Endothelial cell of umbilical vein (primary cell): ENCODE data around the gene SEC11C. TPM values are rescaled to one million over a fixed set of nuclear protein-coding genes. Genes with fewer than 3 reads are reported as not detected.
"Not testable (repeated sequence)": the region's sequence is repeated elsewhere in the genome, so short reads cannot be mapped to it uniquely, and the experiment has no call there.

Experiments
- BruUV-seq: library from RNA; stranded (reverse); fragments of 400-500 nt; replicated peaks from 2 replicates; lab custom pipeline; 2021; lab: Mats Ljungman, UMichigan
- CTCF ChIA-PET: fragments of 300-600, 350-600 bp; sonication (Branson Sonifier 250); formaldehyde crosslinking; loops from one replicate; lab custom pipeline; 2021; ENCODE audit warnings: antibody characterized with exemption, inconsistent platforms; lab: Charles Lee
- POLR2A ChIA-PET: fragments of 300-600, 350-600 bp; sonication (Branson Sonifier 250); formaldehyde crosslinking; loops from one replicate; lab custom pipeline; 2021; ENCODE audit warnings: antibody characterized with exemption, inconsistent platforms; lab: Charles Lee
- DNase-seq: peaks from one replicate; pipeline ENCODE4 v3.0.0-alpha.2; 2011; ENCODE audit warnings: low read depth, low spot score
- FAIRE-seq: peaks from 2 replicates; lab custom pipeline; 2011; peaks lifted over from hg19 to GRCh38; lab: Jason Lieb, UNC
- H2AFZ ChIP-seq: 2 replicates; pipeline ENCODE4 v1.6.0; 2012; ENCODE audit warnings: low read depth, low read length, control low read depth, inconsistent platforms
- H3K27ac ChIP-seq: 2 replicates; pipeline ENCODE4 v1.5.1; 2011; ENCODE audit warnings: low read depth, mild to moderate bottlenecking, control low read depth, low read length, moderate library complexity; ENCODE audit not compliant: insufficient read depth
- H3K27me3 ChIP-seq, 2 experiments: 2 replicates each; pipeline versions ENCODE4 v1.6.0 to v1.6.1; 2011; ENCODE audit warnings: low read length in 2 of 2, mixed read lengths in 1 of 2; ENCODE audit not compliant: control insufficient read depth in 2 of 2, insufficient read depth in 2 of 2
- H3K36me3 ChIP-seq, 2 experiments: 2 replicates in 1 of 2; 3 replicates in 1 of 2; pipeline ENCODE4 v1.5.1; 2011; ENCODE audit warnings: low read length in 2 of 2, mild to moderate bottlenecking in 1 of 2, moderate library complexity in 1 of 2; ENCODE audit not compliant: control insufficient read depth in 2 of 2, insufficient read depth in 2 of 2; ENCODE audit errors: extremely low read depth in 1 of 2
- H3K4me1 ChIP-seq: 3 replicates; pipeline ENCODE4 v1.5.1; 2011; ENCODE audit warnings: mild to moderate bottlenecking, low read length; ENCODE audit not compliant: control insufficient read depth, insufficient read depth; ENCODE audit errors: extremely low read depth
- H3K4me2 ChIP-seq: 2 replicates; pipeline ENCODE4 v1.6.1; 2011; ENCODE audit warnings: low read length, control low read depth, mixed read lengths; ENCODE audit not compliant: insufficient read depth
- H3K4me3 ChIP-seq, 3 experiments: fragments of 200-600 bp in 1 of 3; sonication (generic), shearing (Covaris generic) in 1 of 3; replicated peaks in 1 of 3; 2 replicates each; pipeline ENCODE4 v1.5.1; 2011 to 2016; ENCODE audit warnings: control low read depth in 3 of 3, low read length in 3 of 3, mild to moderate bottlenecking in 2 of 3, inconsistent platforms in 1 of 3, low read depth in 1 of 3, moderate library complexity in 1 of 3; ENCODE audit not compliant: insufficient read depth in 1 of 3
- H3K79me2 ChIP-seq: 2 replicates; pipeline ENCODE4 v1.6.0; 2012; ENCODE audit warnings: low read length, inconsistent platforms; ENCODE audit not compliant: control insufficient read depth, insufficient read depth
- H3K9ac ChIP-seq: replicated peaks from 2 replicates; pipeline ENCODE3; 2011; ENCODE audit warnings: low read length, control low read depth; ENCODE audit not compliant: insufficient read depth; ENCODE audit errors: extremely low read depth
- H3K9me1 ChIP-seq: replicated peaks from 3 replicates; pipeline ENCODE4 v1.6.0; 2011; ENCODE audit warnings: mild to moderate bottlenecking, low read length; ENCODE audit not compliant: control insufficient read depth, insufficient read depth; ENCODE audit errors: extremely low read depth
- H3K9me3 ChIP-seq: replicated peaks from 2 replicates; pipeline ENCODE4 v1.5.1; 2012; ENCODE audit warnings: low read length, inconsistent platforms; ENCODE audit not compliant: control insufficient read depth, insufficient read depth
- H4K20me1 ChIP-seq: replicated peaks from 2 replicates; pipeline ENCODE3; 2011; ENCODE audit warnings: mild to moderate bottlenecking, low read length; ENCODE audit not compliant: control insufficient read depth, insufficient read depth; ENCODE audit errors: extremely low read depth
- FOS ChIP-seq: IDR thresholded peaks from 2 replicates; pipeline ENCODE4 v1.6.1; 2011; ENCODE audit warnings: mild to moderate bottlenecking, low read length, moderate library complexity, borderline replicate concordance; ENCODE audit not compliant: insufficient read depth
- GATA2 ChIP-seq: IDR thresholded peaks from 2 replicates; pipeline ENCODE4 v1.7.0; 2011; ENCODE audit warnings: low read depth, mild to moderate bottlenecking, moderate library complexity, mixed read lengths, low read length; ENCODE audit not compliant: insufficient read length, insufficient read depth
- JUN ChIP-seq: IDR thresholded peaks from 2 replicates; pipeline ENCODE4 v1.6.1; 2011; ENCODE audit warnings: borderline replicate concordance, low read depth; ENCODE audit not compliant: insufficient read length, insufficient read depth
- POLR2A ChIP-seq: IDR thresholded peaks from 2 replicates; pipeline ENCODE4 v1.6.1; 2012; ENCODE audit warnings: low read depth, mild to moderate bottlenecking, control low read depth, low read length
- POLR2AphosphoS5 ChIP-seq: IDR thresholded peaks from 2 replicates; pipeline ENCODE4 v1.6.1; 2012; ENCODE audit warnings: low read depth, mild to moderate bottlenecking, control low read depth, low read length, moderate library complexity; ENCODE audit not compliant: insufficient read depth
- dilution Hi-C: fragments of 300-500 bp; cut with MboI; formaldehyde crosslinking; loops from one replicate; pipeline ENCODE4 v1.15.0; 2019; ENCODE audit warnings: low sequenced_read_pairs; ENCODE audit not compliant: extremely low pct_ligation_motif_present
- intact Hi-C: fragments of 100-400 bp; cut with micrococcal nuclease; formaldehyde crosslinking; loops from one replicate; pipeline ENCODE4 v1.10.0; 2022
- polyA plus RNA-seq, 4 experiments: library from polyadenylated mRNA; depleted of rRNA in 3 of 4; stranded (reverse) in 3 of 4; unstranded in 1 of 4; fragments of >200 nt; gene quantifications; 2 replicates each; pipeline versions ENCODE4 v1.2.1 to v1.2.3, GENCODE V29; 2011 to 2012; ENCODE audit warnings: missing spikeins in 1 of 4
- total RNA-seq: library from RNA; stranded (reverse); gene quantifications from 2 replicates; pipeline ENCODE4 v1.2.3, GENCODE V29; 2021
- TF ChIP-seq, protein P1 (sequence below), 2 donors: IDR thresholded peaks; 1 replicate in 1 of 2; 2 replicates in 1 of 2; pipeline ENCODE4 v1.5.1; 2011; ENCODE audit warnings: low read length in 2 of 2, mild to moderate bottlenecking in 2 of 2, moderate library complexity in 2 of 2, control low read depth in 1 of 2, inconsistent platforms in 1 of 2, low read depth in 1 of 2; ENCODE audit not compliant: insufficient read depth in 1 of 2; ENCODE audit errors: extremely low read depth in 1 of 2

Gene SEC11C
- total and polyA plus RNA-seq, 2 donors (not counting 3 experiments of a cell fraction or from before 2014, with no cell fraction given), result 16.3 to 29.8 TPM

DNA sequence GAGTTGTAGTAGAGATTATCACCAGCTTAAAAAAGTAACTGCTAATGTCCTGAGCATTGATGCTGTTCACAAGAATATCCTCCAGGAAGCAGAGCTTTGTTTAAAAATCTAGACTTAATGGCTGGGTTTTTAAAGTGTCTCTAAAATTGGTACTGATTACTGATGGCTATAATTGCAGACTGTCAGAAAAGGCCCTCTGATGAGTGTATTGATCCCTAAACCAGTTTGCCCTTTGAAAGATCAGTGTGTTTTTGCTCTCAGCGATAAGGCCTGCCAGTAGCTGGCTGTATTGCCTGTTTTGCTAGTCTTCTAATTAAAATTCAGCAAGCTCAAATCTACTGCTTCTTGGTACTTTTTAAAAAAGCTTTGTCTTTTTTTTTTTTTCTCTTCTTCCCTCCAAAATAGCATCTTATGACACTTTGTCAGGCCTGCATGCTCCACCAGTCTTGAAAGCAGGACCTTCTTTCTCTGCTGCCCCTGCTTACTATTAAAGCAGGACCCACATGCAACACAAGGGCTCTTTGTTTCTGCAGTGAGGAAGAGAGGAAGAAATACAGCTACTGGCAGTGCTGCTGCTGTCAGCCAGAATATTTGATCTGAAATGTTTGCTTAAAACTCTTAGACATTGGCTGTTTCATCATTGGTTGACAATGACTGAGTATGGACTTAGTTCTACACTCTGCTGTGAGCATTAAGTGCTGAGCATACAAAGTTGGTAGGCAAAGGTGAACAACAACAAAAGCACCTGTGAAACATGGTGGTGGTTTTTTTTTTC, 1.8 kb downstream of the SEC11C start:
- CTCF ChIA-PET, result interaction anchor here (1.8 to 1.9 kb wide), 2 partner anchors 11 to 377 kb away, joined by 4 to 5 read pairs; no protein-coding TSS in a partner anchor
- no peak overlapping the region for H3K27ac ChIP-seq
- H3K27me3 ChIP-seq, result no peaks in the 10 kb centered on the region
- no peak overlapping the region for H2AFZ ChIP-seq
- H4K20me1 ChIP-seq, result no peaks in the 10 kb centered on the region
- TF ChIP-seq POLR2A, result no peak
- intact Hi-C loops, result no loop called here
- dilution Hi-C loops, result no loop called here
- POLR2A ChIA-PET, result no interaction called here
- H3K36me3 ChIP-seq, result no peaks in the 10 kb centered on the region
- H3K9me3 ChIP-seq, result no peaks in the 10 kb centered on the region
- DNase-seq (no peak), FAIRE-seq (no peak)
- no TSS peak for BruUV-seq
- H3K4me2 ChIP-seq, result no peak overlapping the region
- H3K79me2 ChIP-seq, result no peaks in the 10 kb centered on the region
- H3K4me3 ChIP-seq, result no peak overlapping the region
- no peaks in the 10 kb centered on the region for H3K9me1 ChIP-seq
- no peak overlapping the region for H3K9ac ChIP-seq
- H3K4me1 ChIP-seq, result peaks cover 5% of the 10 kb centered on the region

DNA sequence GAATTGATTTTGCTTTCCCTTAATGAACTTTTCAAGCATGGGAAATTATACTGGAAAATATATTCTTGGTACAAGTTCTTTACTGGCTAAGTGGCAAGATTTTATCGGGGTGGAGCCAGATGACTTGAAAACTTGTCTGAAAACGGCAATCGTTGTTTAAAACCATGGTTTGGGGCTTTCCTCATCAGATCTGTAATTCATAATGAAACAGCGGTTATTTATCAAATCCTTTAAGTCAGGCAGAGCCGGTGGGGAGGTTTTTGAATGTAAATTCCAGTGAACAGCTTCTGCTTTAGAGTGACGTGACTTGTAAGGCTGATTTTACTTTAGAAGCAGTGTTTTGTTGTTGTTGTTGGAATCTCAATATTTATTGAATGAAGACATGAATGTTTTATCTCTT, 2.6 kb downstream of the SEC11C start:
- CTCF ChIA-PET, result no interaction called here

DNA sequence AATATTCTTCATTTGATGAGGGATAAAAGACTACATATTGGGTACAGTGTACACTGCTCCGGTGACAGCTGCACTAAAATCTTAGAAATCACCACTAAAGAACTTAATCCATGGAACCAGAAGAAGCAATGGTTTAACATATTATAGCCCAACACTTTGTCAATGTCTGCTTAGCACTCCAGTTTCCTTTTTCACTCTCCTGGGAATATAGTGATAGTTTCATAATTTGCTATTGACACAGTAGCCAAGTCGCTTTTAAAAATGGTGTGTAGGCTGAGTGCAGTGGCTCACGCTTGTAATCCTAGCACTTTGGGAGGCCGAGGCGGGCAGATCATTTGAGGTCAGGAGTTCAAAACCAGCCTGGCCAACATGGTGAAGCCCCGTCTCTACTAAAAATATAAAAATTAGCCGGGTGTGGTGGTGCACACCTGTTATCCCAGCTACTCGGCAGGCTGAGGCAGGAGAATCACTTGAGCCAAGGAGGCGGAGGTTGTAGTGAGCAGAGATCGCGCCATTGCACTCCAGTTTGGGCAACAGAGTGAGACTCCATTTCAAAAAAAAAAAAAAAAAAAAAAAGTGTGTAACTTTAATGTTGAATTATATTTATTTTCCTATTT, 3.2 kb downstream of the SEC11C start:
- H3K4me3 ChIP-seq, H3K79me2 ChIP-seq, H2AFZ ChIP-seq, DNase-seq, H3K27me3 ChIP-seq, H4K20me1 ChIP-seq, H3K9me1 ChIP-seq, dilution Hi-C loops, H3K36me3 ChIP-seq, H3K4me2 ChIP-seq, POLR2A ChIA-PET, H3K9me3 ChIP-seq, intact Hi-C loops, H3K9ac ChIP-seq, H3K27ac ChIP-seq, H3K4me1 ChIP-seq, FAIRE-seq, BruUV-seq, CTCF ChIA-PET: not testable (repeated sequence)

More for the DNA sequence above, 2.6 kb downstream of the SEC11C start:
- Histone ChIP-seq H3K27ac (no peak overlapping the region), H3K4me2 (no peak overlapping the region), H3K36me3 (no peaks in the 10 kb centered on the region), H3K4me3 (no peak overlapping the region), H3K9ac (no peak overlapping the region), H3K9me1 (no peaks in the 10 kb centered on the region), H3K79me2 (no peaks in the 10 kb centered on the region), H3K27me3 (no peaks in the 10 kb centered on the region), H3K9me3 (no peaks in the 10 kb centered on the region), H4K20me1 (no peaks in the 10 kb centered on the region), H3K4me1 (peaks cover 5% of the 10 kb centered on the region), H2AFZ (no peak overlapping the region)
- POLR2A ChIA-PET, result no interaction called here
- BruUV-seq, result no TSS peak
- intact Hi-C loops, result no loop called here
- TF ChIP-seq, protein P1, sequence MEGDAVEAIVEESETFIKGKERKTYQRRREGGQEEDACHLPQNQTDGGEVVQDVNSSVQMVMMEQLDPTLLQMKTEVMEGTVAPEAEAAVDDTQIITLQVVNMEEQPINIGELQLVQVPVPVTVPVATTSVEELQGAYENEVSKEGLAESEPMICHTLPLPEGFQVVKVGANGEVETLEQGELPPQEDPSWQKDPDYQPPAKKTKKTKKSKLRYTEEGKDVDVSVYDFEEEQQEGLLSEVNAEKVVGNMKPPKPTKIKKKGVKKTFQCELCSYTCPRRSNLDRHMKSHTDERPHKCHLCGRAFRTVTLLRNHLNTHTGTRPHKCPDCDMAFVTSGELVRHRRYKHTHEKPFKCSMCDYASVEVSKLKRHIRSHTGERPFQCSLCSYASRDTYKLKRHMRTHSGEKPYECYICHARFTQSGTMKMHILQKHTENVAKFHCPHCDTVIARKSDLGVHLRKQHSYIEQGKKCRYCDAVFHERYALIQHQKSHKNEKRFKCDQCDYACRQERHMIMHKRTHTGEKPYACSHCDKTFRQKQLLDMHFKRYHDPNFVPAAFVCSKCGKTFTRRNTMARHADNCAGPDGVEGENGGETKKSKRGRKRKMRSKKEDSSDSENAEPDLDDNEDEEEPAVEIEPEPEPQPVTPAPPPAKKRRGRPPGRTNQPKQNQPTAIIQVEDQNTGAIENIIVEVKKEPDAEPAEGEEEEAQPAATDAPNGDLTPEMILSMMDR (IDR thresholded peaks at IDR 0.05; ENCODE audit: extremely low read depth in 1 of 2, insufficient read depth in 1 of 2, low read depth in 1 of 2, low read length in 2 of 2), result no peak
- no peak for TF ChIP-seq POLR2AphosphoS5
- TF ChIP-seq POLR2A, result no peak
- TF ChIP-seq JUN, result no peak
- TF ChIP-seq GATA2, result no peak
- no peak for TF ChIP-seq FOS
- no peak for DNase-seq
- FAIRE-seq, result no peak
- dilution Hi-C loops, result no loop called here
